Left ventricle myocardium superior (tissue), 1 donor: Measurements from ENCODE around the gene SLC15A4. TPM values are rescaled to one million over a fixed set of nuclear protein-coding genes. Genes with fewer than 3 reads are reported as not detected.
A peak's percentile ranks its signal among the peaks of the same experiment; 100 is the strongest.
"Not testable (repeated sequence)": the region's sequence is repeated elsewhere in the genome, so short reads cannot be mapped to it uniquely, and the experiment has no call there.

ENCODE experiments used
- ATAC-seq: fragments of 200-7000 bp; cut with Tn5 transposase; one replicate; pipeline ENCODE4 v1.9.1; 2020; ENCODE audit warnings: mild to moderate bottlenecking, moderate library complexity
- DNase-seq: peaks from one replicate; pipeline ENCODE4 v3.0.0-alpha.2; 2020
- intact Hi-C: fragments of 100-400 bp; cut with micrococcal nuclease; formaldehyde crosslinking; loops from one replicate; pipeline ENCODE4 v1.11.0; 2022
- total RNA-seq: library from RNA; stranded (reverse); fragmentation: NEBNext Ultra II Directional; extraction: Animal tissue kit (Norgen Biotek cat#: 25700); gene quantifications from one replicate; pipeline ENCODE4 v1.2.1, GENCODE V29; 2021
- donor health status: DM: no; HTN: yes; CAD: no; lungs with severe emphysema.

SLC15A4 gene
- total RNA-seq, 1 donor from 2014 or later = 14.0 TPM

GRCh38 chr12:128848371-128848770, 24.6 kb upstream of the SLC15A4 start:
- ATAC-seq (no peak), DNase-seq (no peak)
- intact Hi-C loops = no loop called here

- intact Hi-C loops, DNase-seq, ATAC-seq: not testable (repeated sequence)
Observed at GRCh38 chr12:128846671-128847070, 22.9 kb upstream of the SLC15A4 start.

GRCh38 chr12:128844031-128844635, 20.4 kb upstream of the SLC15A4 start:
- ATAC-seq (no peak), DNase-seq (no peak)
- intact Hi-C loops = no loop called here

GRCh38 chr12:128843538-128843937, 19.8 kb upstream of the SLC15A4 start:
- intact Hi-C loops = no loop called here
- no peak for ATAC-seq
- DNase-seq = no peak

GRCh38 chr12:128842579-128842978, 18.8 kb upstream of the SLC15A4 start:
- ATAC-seq (no peak), DNase-seq (no peak)
- intact Hi-C loops = no loop called here

GRCh38 chr12:128840862-128841468, 17.2 kb upstream of the SLC15A4 start:
- ATAC-seq = peak; percentile 33
- intact Hi-C loops = no loop called here
- DNase-seq = no peak

- DNase-seq, intact Hi-C loops, ATAC-seq: not testable (repeated sequence)
Observed at GRCh38 chr12:128839885-128840284, 16.1 kb upstream of the SLC15A4 start.

GRCh38 chr12:128833418-128833817, 9.7 kb upstream of the SLC15A4 start:
- ATAC-seq (no peak), DNase-seq (no peak)
- intact Hi-C loops = no loop called here

- ATAC-seq (no peak), DNase-seq (no peak)
- intact Hi-C loops = no loop called here
Observed at GRCh38 chr12:128830505-128830893, 6.7 kb upstream of the SLC15A4 start.

GRCh38 chr12:128829861-128830504, 6.2 kb upstream of the SLC15A4 start:
- intact Hi-C loops = no loop called here
- ATAC-seq (peak; percentile 45), DNase-seq (no peak)

- intact Hi-C loops = no loop called here
- DNase-seq (no peak), ATAC-seq (no peak)
Observed at GRCh38 chr12:128827724-128828123, 4.0 kb upstream of the SLC15A4 start.

- intact Hi-C loops = no loop called here
Observed at GRCh38 chr12:128825835-128826234, 2.1 kb upstream of the SLC15A4 start.

GRCh38 chr12:128823216-128823915, 392 bp downstream of the SLC15A4 start:
- intact Hi-C loops = no loop called here
- DNase-seq = no peak
- ATAC-seq = peak; percentile 9

More at GRCh38 chr12:128825835-128826234, 2.1 kb upstream of the SLC15A4 start:
- DNase-seq (no peak), ATAC-seq (no peak)

- intact Hi-C loops = no loop called here
- DNase-seq (peak; percentile 54), ATAC-seq (peak; percentile 35)
Observed at GRCh38 chr12:128820723-128821432, 2.9 kb downstream of the SLC15A4 start.

GRCh38 chr12:128820253-128820652, 3.5 kb downstream of the SLC15A4 start:
- intact Hi-C loops = no loop called here
- DNase-seq (no peak), ATAC-seq (no peak)

- intact Hi-C loops = no loop called here
- DNase-seq = no peak
- no peak for ATAC-seq
Observed at GRCh38 chr12:128819293-128820144, 4.2 kb downstream of the SLC15A4 start.

- DNase-seq = no peak
- intact Hi-C loops = no loop called here
- peak; percentile 31 for ATAC-seq
Observed at GRCh38 chr12:128818065-128819022, 5.4 kb downstream of the SLC15A4 start.
